NT2/D1 (cell line): ENCODE data around the gene SDK2.

ENCODE experiments used
- SUZ12 ChIP-seq: IDR thresholded peaks from 2 replicates; pipeline ENCODE4 v1.6.1; 2011; ENCODE audit not compliant: insufficient read length, insufficient read depth; ENCODE audit errors: extremely low read depth
- ZNF274 ChIP-seq: IDR thresholded peaks from 2 replicates; pipeline ENCODE4 v1.6.1; 2011; ENCODE audit warnings: mild to moderate bottlenecking, low read depth, low read length

DNA sequence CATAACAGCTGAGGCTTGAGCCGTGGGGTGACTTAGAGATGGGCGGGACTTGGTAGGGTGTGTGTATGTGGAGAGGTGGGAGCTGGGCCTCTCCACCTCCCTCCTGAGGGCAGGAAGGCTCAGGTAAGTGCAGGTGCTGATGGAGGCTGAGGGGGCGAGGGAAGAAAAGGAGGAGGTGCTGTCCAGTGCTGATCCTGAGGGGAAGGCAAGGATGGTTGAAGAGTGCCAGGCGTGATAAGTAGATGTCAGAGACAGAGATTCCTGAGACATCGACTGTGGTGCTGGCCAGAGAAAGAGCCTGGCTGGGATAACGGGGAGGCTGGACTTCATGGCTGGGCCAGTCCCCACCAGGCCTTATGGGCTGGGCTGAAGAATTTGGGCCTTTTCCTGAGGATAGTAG, 159.1 kb downstream of the SDK2 start:
- TF ChIP-seq SUZ12, result no peak
- no peak for TF ChIP-seq ZNF274
